ENCODE results near the gene IGF1.

Gene IGF1

GRCh38 chr12:102498471-102498870, 18.1 kb upstream of the IGF1 start:
- H3K4me1 ChIP-seq (ENCODE audit: control insufficient read depth, insufficient read depth, low read length, unreplicated experiment): no peaks in the 10 kb centered on the region
- no peak overlapping the region for H2AFZ ChIP-seq (ENCODE audit: low read length, unreplicated experiment)
- H3K27me3 ChIP-seq (ENCODE audit: insufficient read depth, low read length): peaks cover 11% of the 10 kb centered on the region; the same call in 1 of the 2 replicates
- no peaks in the 10 kb centered on the region for H3K79me2 ChIP-seq (ENCODE audit: control insufficient read depth, insufficient read depth, low read length, unreplicated experiment)
- no peak overlapping the region for H3K27ac ChIP-seq (ENCODE audit: low read depth, low read length)
- H3K4me3 ChIP-seq (ENCODE audit: low read depth, low read length): no peak overlapping the region
- H3K36me3 ChIP-seq (ENCODE audit: insufficient read depth, low read length): no peaks in the 10 kb centered on the region

- no peaks in the 10 kb centered on the region for H3K4me1 ChIP-seq (ENCODE audit: control insufficient read depth, insufficient read depth, low read length, unreplicated experiment)
- H3K27ac ChIP-seq (ENCODE audit: low read depth, low read length): no peak overlapping the region
- H2AFZ ChIP-seq (ENCODE audit: low read length, unreplicated experiment): no peak overlapping the region
- peaks cover 11% of the 10 kb centered on the region; the same call in 1 of the 2 replicates for H3K27me3 ChIP-seq (ENCODE audit: insufficient read depth, low read length)
- no peak overlapping the region for H3K4me3 ChIP-seq (ENCODE audit: low read depth, low read length)
- H3K36me3 ChIP-seq (ENCODE audit: insufficient read depth, low read length): no peaks in the 10 kb centered on the region
- no peaks in the 10 kb centered on the region for H3K79me2 ChIP-seq (ENCODE audit: control insufficient read depth, insufficient read depth, low read length, unreplicated experiment)
Measured at GRCh38 chr12:102497743-102498142, 17.4 kb upstream of the IGF1 start.

GRCh38 chr12:102496591-102496990, 16.2 kb upstream of the IGF1 start:
- no peaks in the 10 kb centered on the region for H3K79me2 ChIP-seq (ENCODE audit: control insufficient read depth, insufficient read depth, low read length, unreplicated experiment)
- no peak overlapping the region for H3K4me3 ChIP-seq (ENCODE audit: low read depth, low read length)
- peaks cover 3% of the 10 kb centered on the region; the same call in 1 of the 2 replicates for H3K27me3 ChIP-seq (ENCODE audit: insufficient read depth, low read length)
- H3K27ac ChIP-seq (ENCODE audit: low read depth, low read length): no peak overlapping the region
- H3K4me1 ChIP-seq (ENCODE audit: control insufficient read depth, insufficient read depth, low read length, unreplicated experiment): no peaks in the 10 kb centered on the region
- no peaks in the 10 kb centered on the region for H3K36me3 ChIP-seq (ENCODE audit: insufficient read depth, low read length)
- H2AFZ ChIP-seq (ENCODE audit: low read length, unreplicated experiment): no peak overlapping the region

- Histone ChIP-seq H3K27me3 (ENCODE audit: insufficient read depth, low read length) (no peaks in the 10 kb centered on the region), H3K79me2 (ENCODE audit: control insufficient read depth, insufficient read depth, low read length, unreplicated experiment) (no peaks in the 10 kb centered on the region), H3K27ac (ENCODE audit: low read depth, low read length) (no peak overlapping the region), H3K4me3 (ENCODE audit: low read depth, low read length) (no peak overlapping the region), H2AFZ (ENCODE audit: low read length, unreplicated experiment) (no peak overlapping the region), H3K36me3 (ENCODE audit: insufficient read depth, low read length) (no peaks in the 10 kb centered on the region), H3K4me1 (ENCODE audit: control insufficient read depth, insufficient read depth, low read length, unreplicated experiment) (peaks cover 6% of the 10 kb centered on the region)
Measured at GRCh38 chr12:102487226-102487625, 6.9 kb upstream of the IGF1 start.

GRCh38 chr12:102486153-102486552, 5.8 kb upstream of the IGF1 start:
- Histone ChIP-seq H3K27ac (ENCODE audit: low read depth, low read length) (no peak overlapping the region), H3K4me3 (ENCODE audit: low read depth, low read length) (no peak overlapping the region), H2AFZ (ENCODE audit: low read length, unreplicated experiment) (no peak overlapping the region), H3K27me3 (ENCODE audit: insufficient read depth, low read length) (no peaks in the 10 kb centered on the region), H3K79me2 (ENCODE audit: control insufficient read depth, insufficient read depth, low read length, unreplicated experiment) (no peaks in the 10 kb centered on the region), H3K4me1 (ENCODE audit: control insufficient read depth, insufficient read depth, low read length, unreplicated experiment) (peaks cover 6% of the 10 kb centered on the region), H3K36me3 (ENCODE audit: insufficient read depth, low read length) (no peaks in the 10 kb centered on the region)

- peaks cover 6% of the 10 kb centered on the region for H3K4me1 ChIP-seq (ENCODE audit: control insufficient read depth, insufficient read depth, low read length, unreplicated experiment)
- peak overlapping the region; percentile 96 for H2AFZ ChIP-seq (ENCODE audit: low read length, unreplicated experiment)
- peak overlapping the region; percentile 71 for H3K4me3 ChIP-seq (ENCODE audit: low read depth, low read length)
- peaks cover 9% of the 10 kb centered on the region; the same call in 1 of the 2 replicates for H3K27me3 ChIP-seq (ENCODE audit: insufficient read depth, low read length)
- H3K79me2 ChIP-seq (ENCODE audit: control insufficient read depth, insufficient read depth, low read length, unreplicated experiment): no peaks in the 10 kb centered on the region
- no peak overlapping the region for H3K27ac ChIP-seq (ENCODE audit: low read depth, low read length)
- no peaks in the 10 kb centered on the region for H3K36me3 ChIP-seq (ENCODE audit: insufficient read depth, low read length)
Measured at GRCh38 chr12:102484428-102484958, 4.1 kb upstream of the IGF1 start.

GRCh38 chr12:102484017-102484416, 3.7 kb upstream of the IGF1 start:
- peaks cover 13% of the 10 kb centered on the region for H3K27me3 ChIP-seq (ENCODE audit: insufficient read depth, low read length)
- H3K4me3 ChIP-seq (ENCODE audit: low read depth, low read length): peak overlapping the region; percentile 71
- H3K27ac ChIP-seq (ENCODE audit: low read depth, low read length): no peak overlapping the region
- H2AFZ ChIP-seq (ENCODE audit: low read length, unreplicated experiment): peak overlapping the region; percentile 96
- H3K36me3 ChIP-seq (ENCODE audit: insufficient read depth, low read length): no peaks in the 10 kb centered on the region
- H3K4me1 ChIP-seq (ENCODE audit: control insufficient read depth, insufficient read depth, low read length, unreplicated experiment): peaks cover 9% of the 10 kb centered on the region
- H3K79me2 ChIP-seq (ENCODE audit: control insufficient read depth, insufficient read depth, low read length, unreplicated experiment): no peaks in the 10 kb centered on the region

GRCh38 chr12:102483466-102483865, 3.1 kb upstream of the IGF1 start:
- Histone ChIP-seq H2AFZ (ENCODE audit: low read length, unreplicated experiment) (peak overlapping the region; percentile 96), H3K27ac (ENCODE audit: low read depth, low read length) (no peak overlapping the region), H3K79me2 (ENCODE audit: control insufficient read depth, insufficient read depth, low read length, unreplicated experiment) (no peaks in the 10 kb centered on the region)

GRCh38 chr12:102481705-102482425, 1.5 kb upstream of the IGF1 start:
- Histone ChIP-seq H3K27me3 (ENCODE audit: insufficient read depth, low read length) (peaks cover 24% of the 10 kb centered on the region), H3K79me2 (ENCODE audit: control insufficient read depth, insufficient read depth, low read length, unreplicated experiment) (no peaks in the 10 kb centered on the region), H3K27ac (ENCODE audit: low read depth, low read length) (no peak overlapping the region), H2AFZ (ENCODE audit: low read length, unreplicated experiment) (no peak overlapping the region), H3K4me3 (ENCODE audit: low read depth, low read length) (no peak overlapping the region), H3K36me3 (ENCODE audit: insufficient read depth, low read length) (no peaks in the 10 kb centered on the region), H3K4me1 (ENCODE audit: control insufficient read depth, insufficient read depth, low read length, unreplicated experiment) (peaks cover 12% of the 10 kb centered on the region)

More at GRCh38 chr12:102483466-102483865, 3.1 kb upstream of the IGF1 start:
- peaks cover 12% of the 10 kb centered on the region for H3K4me1 ChIP-seq (ENCODE audit: control insufficient read depth, insufficient read depth, low read length, unreplicated experiment)
- no peak overlapping the region for H3K4me3 ChIP-seq (ENCODE audit: low read depth, low read length)
- H3K36me3 ChIP-seq (ENCODE audit: insufficient read depth, low read length): no peaks in the 10 kb centered on the region
- peaks cover 18% of the 10 kb centered on the region for H3K27me3 ChIP-seq (ENCODE audit: insufficient read depth, low read length)

- peaks cover 24% of the 10 kb centered on the region for H3K27me3 ChIP-seq (ENCODE audit: insufficient read depth, low read length)
- no peaks in the 10 kb centered on the region for H3K79me2 ChIP-seq (ENCODE audit: control insufficient read depth, insufficient read depth, low read length, unreplicated experiment)
- no peaks in the 10 kb centered on the region for H3K36me3 ChIP-seq (ENCODE audit: insufficient read depth, low read length)
- no peak overlapping the region for H3K4me3 ChIP-seq (ENCODE audit: low read depth, low read length)
- no peak overlapping the region for H2AFZ ChIP-seq (ENCODE audit: low read length, unreplicated experiment)
- H3K4me1 ChIP-seq (ENCODE audit: control insufficient read depth, insufficient read depth, low read length, unreplicated experiment): peaks cover 12% of the 10 kb centered on the region
- H3K27ac ChIP-seq (ENCODE audit: low read depth, low read length): no peak overlapping the region
Measured at GRCh38 chr12:102479939-102480338, 424 bp downstream of the IGF1 start.

Measured in ACC112 (cell line).